ENCODE measurements around the gene PCLAF. TPM values are rescaled to one million over a fixed set of nuclear protein-coding genes. Genes with fewer than 3 reads are reported as not detected.

Gene PCLAF
- total and polyA plus RNA-seq, 2 donors (not counting 1 experiment from before 2014, with no cell fraction given) = 0.42 to 0.92 TPM

- WGBS (ENCODE audit: insufficient coverage) = 100% methylated on average over 2 of the region's 5 CpGs
- Histone ChIP-seq H3K4me1 (ENCODE audit: control insufficient read depth in 2 of 2, insufficient read depth in 2 of 2, low read length in 2 of 2) (no peaks in the 10 kb centered on the region), H3K79me2 (ENCODE audit: control insufficient read depth, insufficient read depth, low read length) (peaks cover 49% of the 10 kb centered on the region), H3K4me3 (ENCODE audit: control extremely low read depth in 1 of 5, extremely low read depth in 1 of 5, insufficient read depth in 1 of 5, low read depth in 2 of 5, low read length in 4 of 5) (no peak overlapping the region), H3K4me2 (replicated peaks; ENCODE audit: low read depth, low read length, poor library complexity, severe bottlenecking) (no peak overlapping the region), H2AFZ (ENCODE audit: insufficient read depth, low read depth, low read length, poor library complexity, severe bottlenecking) (no peak overlapping the region), H3K36me3 (replicated peaks in 1 of 2; ENCODE audit: control extremely low read depth in 1 of 2, control insufficient read depth in 1 of 2, extremely low read depth in 1 of 2, insufficient read depth in 2 of 2, low read length in 1 of 2) (peaks cover 0 to 3% of the 10 kb centered on the region in 2 experiments), H3K27me3 (replicated peaks in 1 of 4; ENCODE audit: control extremely low read depth in 1 of 4, control insufficient read depth in 3 of 4, insufficient read depth in 4 of 4, low read length in 3 of 4) (no peaks in the 10 kb centered on the region), H3K9me3 (ENCODE audit: control extremely low read depth in 1 of 3, control insufficient read depth in 2 of 3, insufficient read depth in 1 of 3, low read length in 2 of 3) (no peaks in the 10 kb centered on the region), H3K27ac (ENCODE audit: low read length in 2 of 2) (no peak overlapping the region), H3K9ac (ENCODE audit: low read length) (no peak overlapping the region), H4K20me1 (ENCODE audit: control insufficient read depth, insufficient read depth, low read length, poor library complexity, severe bottlenecking) (peaks cover 23% of the 10 kb centered on the region)
- H3K4me1 Mint-ChIP-seq = no peaks in the 10 kb centered on the region
- ATAC-seq (ENCODE audit: low read depth) (no peak), DNase-seq (no peak)
- CTCF ChIA-PET = no interaction called here
- H3K27ac Mint-ChIP-seq = no peak overlapping the region
- H3K4me3 Mint-ChIP-seq = no peak overlapping the region
- no peaks in the 10 kb centered on the region for H3K27me3 Mint-ChIP-seq
- POLR2A ChIA-PET = no interaction called here
- TF ChIP-seq CTCF (IDR thresholded peaks at IDR 0.05) (no peak), EZH2 (IDR thresholded peaks at IDR 0.05; ENCODE audit: borderline replicate concordance, insufficient read depth, low read depth, low read length, poor library complexity, severe bottlenecking) (no peak)
- H3K9me3 Mint-ChIP-seq (ENCODE audit: insufficient read depth) = no peaks in the 10 kb centered on the region
- intact Hi-C loops (cut with micrococcal nuclease) = no loop called here
These were observed 56.9 kb downstream of the PCLAF start for GRCh38 chr15:64324165-64324877.

- H3K4me1 ChIP-seq (ENCODE audit: control insufficient read depth in 2 of 2, insufficient read depth in 2 of 2, low read length in 2 of 2) = no peaks in the 10 kb centered on the region
- no peaks in the 10 kb centered on the region for H3K36me3 ChIP-seq (replicated peaks in 1 of 2; ENCODE audit: control extremely low read depth in 1 of 2, control insufficient read depth in 1 of 2, extremely low read depth in 1 of 2, insufficient read depth in 2 of 2, low read length in 1 of 2)
- POLR2A ChIA-PET = no interaction called here
- no peaks in the 10 kb centered on the region for H3K27me3 Mint-ChIP-seq
- H3K27ac Mint-ChIP-seq = no peak overlapping the region
- no peaks in the 10 kb centered on the region for H3K9me3 Mint-ChIP-seq (ENCODE audit: insufficient read depth)
- H3K27me3 ChIP-seq (replicated peaks in 1 of 4; ENCODE audit: control extremely low read depth in 1 of 4, control insufficient read depth in 3 of 4, insufficient read depth in 4 of 4, low read length in 3 of 4) = no peaks in the 10 kb centered on the region
- H3K4me2 ChIP-seq (replicated peaks; ENCODE audit: low read depth, low read length, poor library complexity, severe bottlenecking) = no peak overlapping the region
- no peak overlapping the region for H3K9ac ChIP-seq (ENCODE audit: low read length)
- DNase-seq (no peak), ATAC-seq (ENCODE audit: low read depth) (no peak)
- 100% methylated on average over 3 of the region's 4 CpGs for WGBS (ENCODE audit: insufficient coverage)
- intact Hi-C loops (cut with micrococcal nuclease) = no loop called here
- H2AFZ ChIP-seq (ENCODE audit: insufficient read depth, low read depth, low read length, poor library complexity, severe bottlenecking) = no peak overlapping the region
- TF ChIP-seq CTCF (IDR thresholded peaks at IDR 0.05) = no peak
- H3K9me3 ChIP-seq (ENCODE audit: control extremely low read depth in 1 of 3, control insufficient read depth in 2 of 3, insufficient read depth in 1 of 3, low read length in 2 of 3) = no peaks in the 10 kb centered on the region
- peaks cover 29% of the 10 kb centered on the region for H3K79me2 ChIP-seq (ENCODE audit: control insufficient read depth, insufficient read depth, low read length)
- H3K27ac ChIP-seq (ENCODE audit: low read length in 2 of 2) = no peak overlapping the region
- no peak overlapping the region for H3K4me3 Mint-ChIP-seq
- H3K4me1 Mint-ChIP-seq = peaks cover 11% of the 10 kb centered on the region
- H4K20me1 ChIP-seq (ENCODE audit: control insufficient read depth, insufficient read depth, low read length, poor library complexity, severe bottlenecking) = no peaks in the 10 kb centered on the region
- CTCF ChIA-PET = no interaction called here
- no peak overlapping the region for H3K4me3 ChIP-seq (ENCODE audit: control extremely low read depth in 1 of 5, extremely low read depth in 1 of 5, insufficient read depth in 1 of 5, low read depth in 2 of 5, low read length in 4 of 5)
These were observed 66.0 kb downstream of the PCLAF start for GRCh38 chr15:64315216-64315615.

All from B cell (primary cell).